Sigmoid colon (tissue), 3 donors: ENCODE data around the gene SLC13A3.

Experiments used
- POLR2A ChIP-seq, 2 donors: fragments of 450-650 bp; IDR thresholded peaks; one replicate each; pipeline ENCODE4 v1.6.1; 2016; ENCODE audit warnings: antibody characterized with exemption in 2 of 2, mild to moderate bottlenecking in 2 of 2, moderate library complexity in 2 of 2
- TF ChIP-seq, protein P1 (sequence below), 4 experiments: fragments of 450-650 bp in 3 of 4; fragments of 200-600 bp in 1 of 4; IDR thresholded peaks; one replicate each; pipeline ENCODE4 v1.5.1; 2016 to 2019; ENCODE audit warnings: antibody characterized with exemption in 4 of 4, mild to moderate bottlenecking in 3 of 4, moderate library complexity in 2 of 4

DNA sequence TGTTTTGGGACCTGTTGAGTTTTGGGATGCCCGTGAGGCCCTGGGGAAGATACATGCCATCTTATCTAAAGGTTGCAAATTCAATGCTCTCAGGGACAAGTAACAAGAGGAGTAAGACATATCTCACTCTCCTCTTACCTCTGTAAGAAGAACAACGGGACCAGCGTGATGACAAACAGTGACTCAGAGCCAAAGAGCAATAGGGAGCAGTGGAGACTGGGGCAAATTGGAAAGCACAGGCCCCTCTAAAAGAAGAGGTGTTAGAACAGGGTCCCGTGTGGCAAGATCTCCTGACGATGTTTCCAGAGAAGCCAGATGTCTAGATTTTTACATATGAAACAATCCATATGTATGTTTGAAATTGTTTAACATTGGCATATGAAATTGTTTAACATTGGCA lies 26.3 kb upstream of the SLC13A3 start:
- TF ChIP-seq, protein P1, sequence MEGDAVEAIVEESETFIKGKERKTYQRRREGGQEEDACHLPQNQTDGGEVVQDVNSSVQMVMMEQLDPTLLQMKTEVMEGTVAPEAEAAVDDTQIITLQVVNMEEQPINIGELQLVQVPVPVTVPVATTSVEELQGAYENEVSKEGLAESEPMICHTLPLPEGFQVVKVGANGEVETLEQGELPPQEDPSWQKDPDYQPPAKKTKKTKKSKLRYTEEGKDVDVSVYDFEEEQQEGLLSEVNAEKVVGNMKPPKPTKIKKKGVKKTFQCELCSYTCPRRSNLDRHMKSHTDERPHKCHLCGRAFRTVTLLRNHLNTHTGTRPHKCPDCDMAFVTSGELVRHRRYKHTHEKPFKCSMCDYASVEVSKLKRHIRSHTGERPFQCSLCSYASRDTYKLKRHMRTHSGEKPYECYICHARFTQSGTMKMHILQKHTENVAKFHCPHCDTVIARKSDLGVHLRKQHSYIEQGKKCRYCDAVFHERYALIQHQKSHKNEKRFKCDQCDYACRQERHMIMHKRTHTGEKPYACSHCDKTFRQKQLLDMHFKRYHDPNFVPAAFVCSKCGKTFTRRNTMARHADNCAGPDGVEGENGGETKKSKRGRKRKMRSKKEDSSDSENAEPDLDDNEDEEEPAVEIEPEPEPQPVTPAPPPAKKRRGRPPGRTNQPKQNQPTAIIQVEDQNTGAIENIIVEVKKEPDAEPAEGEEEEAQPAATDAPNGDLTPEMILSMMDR (IDR thresholded peaks at IDR 0.05), result no peak
- TF ChIP-seq POLR2A (IDR thresholded peaks at IDR 0.05), result no peak
